Lung (tissue), 16 donors: ENCODE results near the gene ZNF726. TPM values are rescaled to one million over a fixed set of nuclear protein-coding genes. Genes with fewer than 3 reads are reported as not detected.

ENCODE experiments used
- ATAC-seq: fragments of 200-7000 bp; cut with Tn5 transposase; one replicate; pipeline ENCODE4 v1.9.1; 2020; ENCODE audit warnings: moderate number of reproducible peaks; ENCODE audit not compliant: insufficient read depth, low FRiP score
- DNase-seq, 3 donors: peaks; one replicate each; pipeline ENCODE4 v3.0.0-alpha.2; 2013 to 2017
- H3K27ac ChIP-seq, 2 donors: one replicate each; pipeline ENCODE4 v1.5.1; 2013; ENCODE audit warnings: mild to moderate bottlenecking in 2 of 2, moderate library complexity in 2 of 2, control low read depth in 1 of 2, inconsistent platforms in 1 of 2, low read depth in 1 of 2, low read length in 1 of 2
- H3K27me3 ChIP-seq, 3 donors: one replicate each; pipeline ENCODE4 v1.5.1; 2013; ENCODE audit warnings: low read length in 2 of 3; ENCODE audit not compliant: control insufficient read depth in 3 of 3, insufficient read depth in 3 of 3
- H3K36me3 ChIP-seq, 4 donors: one replicate each; pipeline ENCODE4 v1.5.1; 2013; ENCODE audit warnings: low read length in 4 of 4, mild to moderate bottlenecking in 1 of 4, moderate library complexity in 1 of 4; ENCODE audit not compliant: control insufficient read depth in 4 of 4, insufficient read depth in 4 of 4
- H3K4me1 ChIP-seq, 5 donors: one replicate each; pipeline ENCODE4 v1.5.1; 2013; ENCODE audit warnings: low read length in 5 of 5, mild to moderate bottlenecking in 2 of 5, moderate library complexity in 1 of 5; ENCODE audit not compliant: control insufficient read depth in 5 of 5, insufficient read depth in 5 of 5
- H3K4me3 ChIP-seq: one replicate; pipeline ENCODE4 v1.5.1; 2013; ENCODE audit warnings: mild to moderate bottlenecking, control low read depth, moderate library complexity
- H3K9ac ChIP-seq, 2 donors: one replicate each; pipeline ENCODE4 v1.5.1; 2013; ENCODE audit warnings: low read length in 2 of 2, control low read depth in 1 of 2; ENCODE audit not compliant: insufficient read depth in 1 of 2
- H3K9me3 ChIP-seq, 4 donors: one replicate each; pipeline ENCODE4 v1.5.1; 2013; ENCODE audit warnings: low read length in 3 of 4, mild to moderate bottlenecking in 1 of 4, moderate library complexity in 1 of 4; ENCODE audit not compliant: control insufficient read depth in 4 of 4, insufficient read depth in 3 of 4
- CTCF ChIP-seq: IDR thresholded peaks from 2 replicates; pipeline ENCODE4 v1.5.1; 2012; ENCODE audit warnings: mild to moderate bottlenecking; ENCODE audit errors: control extremely low read depth, extremely low read depth
- WGBS, 2 donors: extraction: QIAGEN DNeasy Blood & Tissue Kit; methylation state at CpG; one replicate each; pipeline ENCODE4 v1.1.7; 2013; 5-methylcytosine and 5-hydroxymethylcytosine counted together
- long read RNA-seq, 5 donors: transcript quantifications; one replicate each; lab custom pipeline, GENCODE V29; 2026
- polyA plus RNA-seq, 2 donors: library from polyadenylated mRNA; stranded (reverse); fragments of 200-250 nt; gene quantifications; one replicate each; pipeline ENCODE4 v1.2.1, GENCODE V29; 2013
- total RNA-seq, 2 donors: library from RNA; depleted of rRNA in 1 of 2; stranded (reverse); fragments of >200 nt in 1 of 2; gene quantifications; one replicate each; pipeline ENCODE4 v1.2.1, GENCODE V29; 2014 to 2021
- donor health status: control.
- donor health status: control.
- donor health status: Bipolar disorder and iron deficiency.
- donor health status: healthy.
- donor health status: DM: yes; HTN: yes; CAD: no.

ZNF726 gene
- total RNA-seq (10 to 100 TPM in 1 of 2 donors, 1 to 10 TPM in 1; 4.7 to 10.8 TPM), polyA plus RNA-seq (1 to 10 TPM in 1 of 2 donors, under 1 TPM in 1; 0.78 to 3.4 TPM)
- long read RNA-seq, donor 1, partial matches to known transcripts = 0 of 4 reads
- long read RNA-seq, donor 1, other reads (novel, unspliced or antisense) = 0 of 4 reads
- long read RNA-seq, donor 2, partial matches to known transcripts = 0 of 2 reads
- long read RNA-seq, donor 2, other reads (novel, unspliced or antisense) = 0 of 2 reads
- long read RNA-seq, donor 3, partial matches to known transcripts = 0 of 5 reads
- long read RNA-seq, donor 3, other reads (novel, unspliced or antisense) = 0 of 5 reads
- long read RNA-seq, donor 4, partial matches to known transcripts = 0 of 2 reads
- long read RNA-seq, donor 4, other reads (novel, unspliced or antisense) = 0 of 2 reads
- long read RNA-seq, donor 5, transcript ZNF726-204 (3 exons, 1,798 nt) = major isoform, 6 of 6 reads
- long read RNA-seq, donor 5, partial matches to known transcripts = 0 of 6 reads
- long read RNA-seq, donor 5, other reads (novel, unspliced or antisense) = 0 of 6 reads

GRCh38 chr19:23914402-23915286, at the start of gene ZNF726:
TSS of gene ZNF726 (plus strand) at chr19:23914886. CDS start at chr19:23914995, 109 bp downstream.
- Histone ChIP-seq H3K4me3 (peak within 1 kb of the TSS; percentile 63), H3K27ac (peak within 1 kb of the TSS in 1 of 2 donors; percentile 43), H3K9me3 (no peaks in the 10 kb centered on the region), H3K36me3 (no peaks in the 10 kb centered on the region), H3K9ac (peak within 1 kb of the TSS; percentile 68 to 91), H3K27me3 (no peaks in the 10 kb centered on the region), H3K4me1 (peaks cover 0 to 10% (median 3%) of the 10 kb centered on the region in 5 donors)
- TF ChIP-seq CTCF = no peak
- DNase-seq = peak; percentile 95 to 98 (median 98)
- peak; percentile 89 for ATAC-seq
- 10 to 16% methylated on average over 44 of the region's 44 CpGs for WGBS, 2 donors

GRCh38 chr19:23867895-23868294, 46.8 kb upstream of the ZNF726 start:
- peaks cover 0 to 13% (median 2%) of the 10 kb centered on the region in 4 donors for H3K9me3 ChIP-seq
- H3K36me3 ChIP-seq = peaks cover 0 to 5% (median 0%) of the 10 kb centered on the region in 4 donors
- no peaks in the 10 kb centered on the region for H3K27me3 ChIP-seq
- no peak for TF ChIP-seq CTCF
- ATAC-seq (no peak), DNase-seq (no peak)
- H3K27ac ChIP-seq = no peak overlapping the region
- H3K9ac ChIP-seq = no peak overlapping the region
- no peak overlapping the region for H3K4me3 ChIP-seq
- WGBS, 2 donors = 84 to 86% methylated on average over 4 of the region's 4 CpGs
- H3K4me1 ChIP-seq = no peaks in the 10 kb centered on the region

DNA sequence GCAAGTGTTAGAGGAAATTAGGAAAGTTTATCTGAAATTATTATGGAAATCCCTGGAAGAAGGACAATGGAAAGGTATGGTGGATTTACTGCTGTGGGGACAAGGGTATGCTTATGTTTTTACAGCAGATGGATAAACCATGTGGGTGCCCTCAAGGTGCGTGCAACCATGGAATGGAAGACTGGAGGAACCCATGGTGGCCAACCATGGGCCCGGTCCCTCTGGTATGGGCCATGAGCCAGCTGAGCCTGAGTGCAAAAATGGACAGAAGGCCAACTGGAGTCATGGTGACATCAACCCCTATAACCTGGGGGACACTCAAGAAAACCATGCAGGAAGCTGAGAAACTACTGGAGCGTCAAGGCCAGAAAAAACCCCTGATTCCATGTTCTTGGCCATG, 46.1 kb upstream of the ZNF726 start:
- Histone ChIP-seq H3K9me3 (peaks cover 0 to 13% (median 2%) of the 10 kb centered on the region in 4 donors), H3K4me1 (no peaks in the 10 kb centered on the region), H3K4me3 (no peak overlapping the region), H3K9ac (no peak overlapping the region), H3K36me3 (peaks cover 0 to 5% (median 0%) of the 10 kb centered on the region in 4 donors), H3K27me3 (no peaks in the 10 kb centered on the region), H3K27ac (no peak overlapping the region)
- no peak for TF ChIP-seq CTCF
- 95 to 97% methylated on average over 3 of the region's 3 CpGs for WGBS, 2 donors
- ATAC-seq = no peak
- DNase-seq = no peak
